ENCODE measurements around the gene APEH.
"Not testable (repeated sequence)": the region's sequence is repeated elsewhere in the genome, so short reads cannot be mapped to it uniquely, and the experiment has no call there.

GRCh38 chr3:49685103-49685502 lies 11.0 kb downstream of the APEH start:
- not testable (repeated sequence) for TF ChIP-seq CTCF (conservative IDR thresholded peaks at IDR 0.05 in 1 of 2, IDR thresholded peaks at IDR 0.05 in 1 of 2; ENCODE audit: low read depth in 1 of 2, low read length in 2 of 2); EZH2 (IDR thresholded peaks at IDR 0.05; ENCODE audit: low read length, missing control alignments)

Data from fibroblast of lung (primary cell).